H54 (cell line): ENCODE results near the gene CHAD.
"Not testable (repeated sequence)": the region's sequence is repeated elsewhere in the genome, so short reads cannot be mapped to it uniquely, and the experiment has no call there.

Experiments used
- DNase-seq: peaks from one replicate; pipeline ENCODE4 v3.0.0; 2011; ENCODE audit warnings: low spot score, mixed read lengths; ENCODE audit not compliant: insufficient read length
- FAIRE-seq: peaks from 3 replicates; lab custom pipeline; 2011; peaks lifted over from hg19 to GRCh38; lab: Jason Lieb, UNC
- POLR2A ChIP-seq: IDR thresholded peaks from 2 replicates; pipeline ENCODE4 v1.6.1; 2011; ENCODE audit warnings: low read depth, mild to moderate bottlenecking, low read length

CHAD gene

GRCh38 chr17:50475362-50475761 is 6.7 kb upstream of the CHAD start:
- TF ChIP-seq POLR2A: no peak
- DNase-seq: no peak
- FAIRE-seq: no peak

GRCh38 chr17:50474523-50474922 is 5.8 kb upstream of the CHAD start:
- no peak for FAIRE-seq
- DNase-seq: no peak
- no peak for TF ChIP-seq POLR2A

DNA sequence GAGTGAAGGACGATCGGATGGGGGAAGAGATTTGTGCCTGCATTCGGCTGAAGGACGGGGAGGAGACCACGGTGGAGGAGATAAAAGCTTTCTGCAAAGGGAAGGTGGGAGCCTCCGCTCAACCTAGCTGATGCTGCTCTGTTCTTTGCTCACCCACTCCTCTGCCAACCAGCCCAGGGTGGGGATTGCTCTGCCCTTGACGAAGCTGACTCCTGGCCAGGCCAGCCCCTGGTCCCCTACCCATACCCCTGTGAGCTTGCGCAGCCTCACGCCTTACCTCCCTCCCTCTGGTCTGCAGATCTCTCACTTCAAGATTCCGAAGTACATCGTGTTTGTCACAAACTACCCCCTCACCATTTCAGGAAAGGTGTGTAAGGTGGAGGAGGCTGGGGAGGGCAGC is 5.2 kb upstream of the CHAD start:
- no peak for DNase-seq
- FAIRE-seq: no peak
- no peak for TF ChIP-seq POLR2A

DNA sequence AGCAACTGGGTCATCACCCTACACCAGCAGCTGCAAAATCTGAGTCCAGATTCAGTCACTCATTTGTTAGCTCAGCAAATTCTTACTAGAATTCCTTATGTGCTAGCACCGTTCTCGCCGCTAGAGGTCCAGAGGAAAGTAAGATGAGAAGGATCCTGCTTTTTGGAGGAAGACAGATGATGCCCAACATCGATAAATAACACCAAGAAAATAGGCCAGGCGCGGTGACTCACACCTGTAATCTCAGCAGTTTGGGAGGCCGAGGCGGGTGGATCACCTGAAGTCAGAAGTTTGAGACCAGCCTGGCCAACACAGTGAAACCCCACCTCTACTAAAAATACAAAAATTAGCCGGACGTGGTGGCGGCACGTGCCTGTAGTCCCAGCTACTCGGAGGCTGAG is 4.1 kb upstream of the CHAD start:
- not testable (repeated sequence) for FAIRE-seq, DNase-seq

DNA sequence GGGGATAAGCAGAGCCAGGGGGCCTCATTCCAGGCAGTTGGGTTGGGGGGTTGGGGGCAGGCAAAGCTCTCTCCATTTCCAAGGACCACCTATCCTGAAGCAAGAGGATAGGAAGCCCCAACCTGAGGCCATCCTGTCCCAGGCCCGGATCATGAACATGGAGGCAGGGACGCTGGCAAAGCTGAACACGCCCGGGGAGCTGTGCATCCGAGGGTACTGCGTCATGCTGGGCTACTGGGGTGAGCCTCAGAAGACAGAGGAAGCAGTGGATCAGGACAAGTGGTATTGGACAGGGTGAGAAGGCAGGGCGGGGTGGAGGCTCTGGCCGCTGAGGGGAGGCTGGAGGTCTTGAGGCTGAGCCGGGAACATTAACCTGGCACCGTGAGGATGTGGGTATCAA is 3.6 kb upstream of the CHAD start:
- TF ChIP-seq POLR2A: no peak
- DNase-seq (no peak), FAIRE-seq (no peak)

DNA sequence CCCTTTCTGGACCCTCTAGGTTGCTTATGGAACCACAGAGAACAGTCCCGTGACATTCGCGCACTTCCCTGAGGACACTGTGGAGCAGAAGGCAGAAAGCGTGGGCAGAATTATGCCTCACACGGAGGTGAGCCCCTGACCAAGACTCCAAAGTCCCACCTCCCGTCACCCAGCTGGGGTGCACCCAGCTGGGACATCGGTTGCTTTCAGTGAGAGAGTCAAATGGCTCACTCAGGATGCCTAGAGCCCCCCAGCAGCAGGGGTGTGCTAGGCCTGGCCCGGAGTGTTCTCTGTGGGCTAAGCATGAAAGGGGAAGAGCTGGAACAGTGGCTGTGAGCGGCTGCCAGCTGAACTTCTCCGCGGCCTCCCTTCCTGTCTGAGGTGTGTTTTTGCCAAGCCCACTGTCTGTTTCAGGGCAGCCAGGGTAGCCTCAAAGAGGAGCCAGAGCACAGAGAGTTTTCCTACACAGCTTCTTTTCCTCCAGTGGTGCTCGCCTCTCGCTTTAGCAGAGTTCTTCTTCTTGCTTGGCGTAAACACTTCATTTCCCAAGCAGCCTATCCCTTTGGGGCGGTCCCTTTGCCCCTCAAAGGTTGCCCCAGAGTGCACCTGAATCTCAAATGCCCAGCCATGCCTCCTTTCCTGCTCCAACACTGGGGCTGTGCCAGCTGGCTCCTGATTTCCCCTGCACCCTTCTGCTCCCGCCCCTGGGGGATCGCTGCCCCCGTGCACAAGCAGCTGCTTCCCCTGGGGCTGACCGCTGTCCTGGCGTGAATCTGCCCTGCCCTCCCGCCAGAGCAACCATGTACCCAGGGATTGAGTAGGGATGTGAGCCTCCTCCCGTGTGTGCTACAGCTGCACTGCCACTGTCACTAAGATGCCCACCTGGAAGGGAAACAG is 2.6 kb upstream of the CHAD start:
- no peak for FAIRE-seq
- TF ChIP-seq POLR2A: no peak
- no peak for DNase-seq

- FAIRE-seq: no peak
- TF ChIP-seq POLR2A: no peak
- DNase-seq: no peak
Observed at GRCh38 chr17:50470426-50470825, 1.7 kb upstream of the CHAD start.

DNA sequence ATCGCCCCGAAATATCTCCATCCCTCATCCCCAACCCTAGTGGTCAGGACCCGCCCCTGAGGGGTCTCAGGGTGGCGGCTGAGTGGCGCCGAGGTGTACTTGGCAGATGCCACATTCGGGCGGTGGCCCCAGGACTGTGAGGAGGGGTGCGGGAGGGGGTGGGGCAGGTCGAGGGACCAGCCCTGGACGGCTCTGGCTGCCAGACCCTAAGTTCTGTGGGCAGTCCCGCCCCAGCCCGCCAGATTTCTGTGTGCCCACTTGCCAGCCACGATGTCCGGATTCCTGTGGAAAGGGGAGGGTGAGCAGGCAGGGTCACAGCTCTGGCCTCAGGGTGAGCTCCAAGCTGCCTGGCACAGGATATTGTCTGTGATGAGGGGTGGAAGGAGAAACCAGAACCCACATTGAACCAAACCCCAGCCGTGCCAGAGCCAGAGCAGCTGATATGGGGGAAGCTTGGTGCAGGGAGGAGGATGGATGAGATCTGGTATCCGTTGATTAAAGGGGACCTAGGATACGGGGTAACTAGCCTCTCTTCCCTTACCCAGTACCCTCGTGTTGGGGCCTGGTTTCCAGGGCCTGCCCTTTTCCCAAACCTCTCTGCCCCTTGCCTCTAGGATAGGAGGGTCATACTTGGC is 1.1 kb upstream of the CHAD start:
- FAIRE-seq (no peak), DNase-seq (no peak)

GRCh38 chr17:50469208-50469605 is 527 bp upstream of the CHAD start:
- DNase-seq (no peak), FAIRE-seq (no peak)

More for the DNA sequence above, 1.1 kb upstream of the CHAD start:
- TF ChIP-seq POLR2A: no peak

DNA sequence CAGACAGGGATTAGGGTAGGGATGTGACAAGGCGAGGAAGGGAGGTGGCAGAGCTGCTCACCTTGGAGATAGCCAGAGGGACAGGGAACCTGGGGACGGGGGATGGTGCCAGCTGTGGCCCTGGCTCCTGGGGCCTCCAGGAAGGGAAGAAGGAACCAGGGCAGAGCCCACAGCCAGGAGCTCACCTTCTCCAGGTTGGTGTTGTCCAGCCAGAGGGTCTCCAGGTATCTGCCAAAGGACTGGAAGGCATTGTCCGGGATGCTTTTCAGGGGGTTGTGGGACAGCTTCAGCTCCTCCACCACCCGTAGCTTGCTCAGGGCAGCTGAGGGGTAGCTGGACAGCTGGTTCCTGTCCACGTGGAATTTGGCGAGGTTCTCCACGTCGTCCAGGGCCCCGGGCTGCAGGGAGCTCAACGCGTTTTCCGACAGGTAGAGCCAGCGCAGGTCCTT is 801 bp downstream of the CHAD start:
- FAIRE-seq (no peak), DNase-seq (no peak)
- TF ChIP-seq POLR2A: no peak

More at GRCh38 chr17:50469208-50469605, 527 bp upstream of the CHAD start:
- TF ChIP-seq POLR2A: no peak

DNA sequence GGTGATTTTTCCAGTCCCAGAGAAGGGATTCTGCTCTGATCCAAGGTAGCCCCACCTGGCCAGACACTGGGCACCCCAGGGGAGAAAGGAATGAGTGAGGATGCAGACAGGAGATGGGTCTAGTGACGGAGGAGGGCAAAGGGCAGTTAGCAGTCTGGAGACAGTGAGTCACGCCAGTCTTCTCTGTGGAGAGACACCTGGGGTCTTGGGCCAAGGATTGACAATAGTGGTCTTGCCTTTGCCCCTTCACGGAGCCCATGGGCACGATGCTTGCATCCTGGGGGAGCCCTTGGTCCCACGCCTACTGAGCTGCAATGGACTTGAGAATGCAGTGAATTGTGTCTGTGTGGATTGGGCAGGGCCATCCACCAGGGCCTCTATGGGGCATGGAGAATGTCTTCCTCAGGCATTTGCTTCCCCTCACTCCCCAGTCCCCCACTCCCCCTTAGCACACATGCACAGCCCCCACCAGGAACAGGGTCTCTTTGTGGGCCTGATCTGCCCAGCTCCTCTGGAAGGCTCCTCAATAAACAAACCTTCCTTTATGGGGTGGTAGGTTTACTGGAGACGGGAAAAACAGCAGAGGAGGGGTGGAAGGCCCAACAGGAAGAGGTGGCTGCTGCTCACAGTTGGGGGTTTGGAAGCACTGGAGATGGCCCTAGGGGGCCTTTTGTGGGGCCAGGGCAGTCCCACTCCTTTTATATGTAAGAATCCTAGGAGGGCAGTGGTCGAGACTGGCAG is 1.4 kb downstream of the CHAD start:
- no peak for DNase-seq
- TF ChIP-seq POLR2A: no peak
- FAIRE-seq: no peak

GRCh38 chr17:50466371-50467113 is 2.1 kb downstream of the CHAD start:
- TF ChIP-seq POLR2A: no peak
- FAIRE-seq: no peak
- DNase-seq: no peak

- no peak for DNase-seq
- no peak for TF ChIP-seq POLR2A
- no peak for FAIRE-seq
Observed at GRCh38 chr17:50465635-50466034, 3.0 kb downstream of the CHAD start.
